GM23248 (cell line): ENCODE results near the gene PSMG4. TPM values are rescaled to one million over a fixed set of nuclear protein-coding genes. Genes with fewer than 3 reads are reported as not detected.
A peak's percentile ranks its signal among the peaks of the same experiment; 100 is the strongest.

Experiments
- DNase-seq: peaks from one replicate; pipeline ENCODE4 v3.0.0-alpha.2; 2015
- H2AFZ ChIP-seq: fragments of 200-600 bp; sonication (generic); 2 replicates; pipeline ENCODE4 v1.6.1; 2016; ENCODE audit warnings: antibody characterized with exemption
- H3F3A ChIP-seq: fragments of 200-600 bp; sonication (generic); 2 replicates; pipeline ENCODE4 v1.6.1; 2016; ENCODE audit warnings: mild to moderate bottlenecking, antibody characterized with exemption, mixed run types; ENCODE audit not compliant: insufficient read depth
- H3K27ac ChIP-seq: fragments of 200-600 bp; sonication (generic); 2 replicates; pipeline ENCODE4 v1.5.1; 2016; ENCODE audit warnings: mild to moderate bottlenecking
- H3K27me3 ChIP-seq: fragments of 200-600 bp; sonication (generic); replicated peaks from 2 replicates; pipeline ENCODE4 v1.6.1; 2016; ENCODE audit warnings: mild to moderate bottlenecking; ENCODE audit not compliant: insufficient read depth
- H3K36me3 ChIP-seq: fragments of 200-600 bp; sonication (generic); 2 replicates; pipeline ENCODE4 v1.6.1; 2016; ENCODE audit warnings: low read depth, mild to moderate bottlenecking
- H3K4me1 ChIP-seq: fragments of 200-600 bp; sonication (generic); 2 replicates; pipeline ENCODE4 v1.6.1; 2016; ENCODE audit warnings: mild to moderate bottlenecking; ENCODE audit not compliant: insufficient read depth
- H3K4me2 ChIP-seq: fragments of 200-600 bp; sonication (generic); one replicate; pipeline ENCODE4 v1.6.1; 2016; ENCODE audit warnings: mild to moderate bottlenecking; ENCODE audit not compliant: unreplicated experiment
- H3K4me3 ChIP-seq: fragments of 200-600 bp; sonication (generic); 2 replicates; pipeline ENCODE4 v1.5.1; 2016; ENCODE audit warnings: mild to moderate bottlenecking
- H3K79me2 ChIP-seq: fragments of 200-600 bp; sonication (generic); 2 replicates; pipeline ENCODE4 v1.6.1; 2016; ENCODE audit warnings: mild to moderate bottlenecking; ENCODE audit not compliant: insufficient read depth
- H3K9ac ChIP-seq: fragments of 200-600 bp; sonication (generic); 2 replicates; pipeline ENCODE4 v1.6.1; 2016; ENCODE audit warnings: mild to moderate bottlenecking
- H3K9me2 ChIP-seq: fragments of 200-600 bp; sonication (generic); 2 replicates; pipeline ENCODE4 v1.6.1; 2016; ENCODE audit warnings: mixed run types, mild to moderate bottlenecking, moderate library complexity; ENCODE audit not compliant: insufficient read depth
- H3K9me3 ChIP-seq: fragments of 200-600 bp; sonication (generic); one replicate; pipeline ENCODE4 v1.6.1; 2017; ENCODE audit warnings: low read depth
- H4K20me1 ChIP-seq: fragments of 200-600 bp; sonication (generic); 2 replicates; pipeline ENCODE4 v1.6.0; 2016; ENCODE audit not compliant: insufficient read depth
- EZH2 ChIP-seq: fragments of 200-600 bp; sonication (generic); IDR thresholded peaks from 2 replicates; pipeline ENCODE4 v1.6.1; 2018; ENCODE audit warnings: antibody characterized with exemption, mild to moderate bottlenecking; ENCODE audit not compliant: insufficient read depth, poor library complexity, severe bottlenecking
- EZH2phosphoT487 ChIP-seq: fragments of 200-600 bp; sonication (generic); IDR thresholded peaks from 2 replicates; pipeline ENCODE4 v1.6.1; 2018; ENCODE audit warnings: antibody characterized with exemption, moderate library complexity, mild to moderate bottlenecking, low read depth; ENCODE audit not compliant: insufficient read depth
- WGBS, 2 experiments: methylation state at CpG; one replicate each; pipeline ENCODE4 v1.1.6; 2015 to 2017; ENCODE audit warnings: low lambda C conversion rate in 2 of 2, low coverage in 1 of 2; ENCODE audit errors: missing lambda C conversion rate in 2 of 2; 5-methylcytosine and 5-hydroxymethylcytosine counted together
- in situ Hi-C: fragments of 300-500 bp; cut with MboI; formaldehyde crosslinking; loops from 2 replicates; pipeline ENCODE4 v1.15.0; 2020
- polyA plus RNA-seq: library from polyadenylated mRNA; unstranded; fragments of >200 nt; fragmentation: Nextera tagmentation; extraction: Ambion mirVana; gene quantifications from 2 replicates; pipeline ENCODE4 v1.2.1, GENCODE V29; 2016
- total RNA-seq: library from RNA; depleted of rRNA; stranded (reverse); fragments of >200 nt; shearing (Covaris generic); gene quantifications from 2 replicates; pipeline ENCODE4 v1.2.3, GENCODE V29; 2014

PSMG4 gene
- total and polyA plus RNA-seq, 2 experiments from 2014 or later, result 20.0 to 46.9 TPM

DNA sequence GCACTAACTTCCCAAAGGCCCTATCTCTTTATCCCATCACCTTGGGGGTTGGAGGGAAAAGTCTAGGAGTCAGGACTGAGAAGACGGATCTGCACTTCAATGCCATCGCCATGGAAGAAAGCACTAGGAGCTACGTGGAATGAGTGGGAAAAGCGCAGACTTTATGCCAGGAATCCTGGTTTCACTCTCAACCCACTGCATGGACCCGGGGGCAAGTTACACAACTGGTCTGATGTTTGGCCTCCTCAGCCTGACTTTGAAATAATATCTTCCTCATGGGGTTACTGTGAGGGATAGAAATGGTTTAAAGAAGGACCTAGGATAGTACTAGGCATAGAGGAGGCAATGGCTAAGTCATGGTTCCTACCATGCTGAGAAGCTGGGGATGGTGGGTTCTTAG, 13.5 kb upstream of the PSMG4 start:
- Histone ChIP-seq H3K4me1 (peaks cover 18% of the 10 kb centered on the region), H3K4me2 (no peak overlapping the region), H3K9ac (no peak overlapping the region), H3K4me3 (no peak overlapping the region), H3K9me2 (no peaks in the 10 kb centered on the region), H2AFZ (no peak overlapping the region), H3K79me2 (no peaks in the 10 kb centered on the region), H3K27me3 (no peaks in the 10 kb centered on the region), H3K9me3 (no peaks in the 10 kb centered on the region), H3F3A (peaks cover 16% of the 10 kb centered on the region), H3K27ac (no peak overlapping the region), H4K20me1 (no peaks in the 10 kb centered on the region), H3K36me3 (no peaks in the 10 kb centered on the region)
- TF ChIP-seq EZH2 (no peak), EZH2phosphoT487 (no peak)
- DNase-seq, result no peak
- 82 to 90% methylated on average over 5 of the region's 5 CpGs for WGBS, 2 experiments
- in situ Hi-C loops, result no loop called here

DNA sequence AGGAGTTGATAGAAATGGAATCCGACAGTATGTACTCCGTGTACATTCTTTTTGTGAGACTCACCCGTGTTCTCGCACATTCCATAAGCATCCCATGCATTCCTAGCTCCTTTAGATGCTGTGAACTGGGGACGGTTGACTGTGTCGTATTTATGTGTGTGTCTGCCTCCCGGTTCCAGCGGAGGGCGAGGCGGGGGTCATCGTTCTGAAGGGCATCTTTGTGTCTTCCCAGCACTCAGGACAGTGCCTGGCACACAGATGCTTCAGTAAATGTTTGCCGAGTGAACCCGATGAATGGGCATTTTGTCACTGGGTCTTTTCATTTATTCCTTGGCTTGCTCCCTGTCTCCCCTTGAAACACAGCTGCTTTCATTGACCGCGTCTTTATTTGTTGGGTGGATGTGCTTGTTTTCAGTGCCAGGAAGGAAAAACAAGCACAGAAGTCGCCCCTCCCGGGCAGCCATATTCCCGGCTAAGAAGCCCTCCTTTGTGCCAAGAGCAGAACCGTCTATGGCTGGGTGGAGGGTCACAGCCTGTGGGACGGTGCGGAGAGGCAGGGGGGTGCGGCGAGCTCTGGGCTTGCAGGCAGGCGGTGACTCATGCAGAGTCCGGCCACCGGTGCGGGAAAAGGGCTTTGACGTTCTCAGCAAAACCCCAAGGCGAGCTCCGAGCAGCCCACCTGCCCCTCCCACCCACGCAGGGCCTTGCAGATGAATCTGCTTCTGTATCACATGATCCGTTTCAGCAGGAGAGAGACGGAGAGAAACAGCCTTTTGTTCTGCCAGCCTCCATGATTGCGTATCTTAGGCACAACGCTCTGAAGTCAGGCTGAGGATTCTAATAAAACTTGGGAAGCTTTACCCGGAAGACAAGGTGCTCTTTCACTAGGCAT, 11.2 kb upstream of the PSMG4 start:
- Histone ChIP-seq H4K20me1 (no peaks in the 10 kb centered on the region), H3K9ac (peak overlapping the region; percentile 79), H3K79me2 (no peaks in the 10 kb centered on the region), H3F3A (peaks cover 16% of the 10 kb centered on the region), H3K9me2 (no peaks in the 10 kb centered on the region), H2AFZ (peak overlapping the region; percentile 88), H3K27ac (peak overlapping the region; percentile 86), H3K36me3 (no peaks in the 10 kb centered on the region), H3K27me3 (no peaks in the 10 kb centered on the region), H3K4me3 (peak overlapping the region; percentile 65), H3K9me3 (no peaks in the 10 kb centered on the region), H3K4me1 (peaks cover 18% of the 10 kb centered on the region), H3K4me2 (peak overlapping the region; percentile 91)
- WGBS, 2 experiments, result 6 to 10% methylated on average over 36 of the region's 36 CpGs
- TF ChIP-seq EZH2 (no peak), EZH2phosphoT487 (no peak)
- in situ Hi-C loops, result no loop called here
- DNase-seq, result peak; percentile 91

DNA sequence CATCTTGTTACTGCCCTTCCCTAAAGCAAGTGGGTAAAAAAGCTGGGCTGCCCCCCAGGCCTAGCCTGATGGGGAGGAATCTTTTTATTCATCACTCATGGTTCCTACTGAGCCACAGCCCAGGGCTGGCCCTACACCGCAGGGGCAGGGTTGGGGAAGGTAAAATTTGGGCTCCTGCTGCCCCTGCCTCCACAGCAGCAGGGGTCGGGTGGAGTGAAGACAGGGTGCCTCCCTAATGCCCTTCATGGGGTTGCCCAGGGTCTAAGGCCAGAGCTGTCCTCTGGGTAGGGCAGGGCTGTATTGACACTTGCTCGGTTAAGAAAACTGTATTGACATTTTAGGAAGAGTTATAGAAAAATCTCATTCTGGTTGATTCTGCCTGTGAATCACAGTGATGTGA, 8.9 kb upstream of the PSMG4 start:
- TF ChIP-seq EZH2 (no peak), EZH2phosphoT487 (no peak)
- H3K27me3 ChIP-seq, result no peaks in the 10 kb centered on the region
- H3F3A ChIP-seq, result peaks cover 16% of the 10 kb centered on the region
- peaks cover 18% of the 10 kb centered on the region for H3K4me1 ChIP-seq
- no peaks in the 10 kb centered on the region for H3K79me2 ChIP-seq
- no peaks in the 10 kb centered on the region for H3K36me3 ChIP-seq
- H3K9me3 ChIP-seq, result no peaks in the 10 kb centered on the region
- 69 to 76% methylated on average over 3 of the region's 3 CpGs for WGBS, 2 experiments
- DNase-seq, result no peak
- H3K9ac ChIP-seq, result no peak overlapping the region
- no peak overlapping the region for H2AFZ ChIP-seq
- no peak overlapping the region for H3K4me2 ChIP-seq
- H3K27ac ChIP-seq, result no peak overlapping the region
- H3K9me2 ChIP-seq, result no peaks in the 10 kb centered on the region
- in situ Hi-C loops, result loop anchor here (5.0 kb wide), 1 partner anchor 128 kb away; no protein-coding TSS in a partner anchor
- no peaks in the 10 kb centered on the region for H4K20me1 ChIP-seq
- no peak overlapping the region for H3K4me3 ChIP-seq

DNA sequence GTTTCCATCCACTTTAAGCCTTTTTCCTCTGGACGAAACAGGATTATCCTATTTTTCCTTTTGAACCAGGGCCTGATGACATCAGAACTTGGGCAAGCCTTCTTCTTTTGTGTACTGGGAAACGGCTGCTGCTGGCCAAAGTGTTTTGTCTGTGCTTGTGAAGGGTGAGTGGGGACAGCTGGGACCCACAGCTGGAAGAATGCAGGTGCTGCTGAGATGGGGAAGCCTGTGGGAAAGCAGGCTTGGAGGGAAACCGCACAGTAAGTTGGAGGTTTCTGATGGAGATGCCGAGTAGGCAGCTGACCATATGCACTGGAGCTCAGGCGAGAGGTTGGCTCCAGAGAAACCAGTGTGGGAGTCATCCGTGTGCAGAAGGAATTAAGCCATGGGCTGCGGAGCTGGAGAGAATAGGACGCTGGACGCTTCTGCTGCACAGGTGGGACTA, 8.5 kb upstream of the PSMG4 start:
- no peaks in the 10 kb centered on the region for H3K9me3 ChIP-seq
- H3K27me3 ChIP-seq, result no peaks in the 10 kb centered on the region
- in situ Hi-C loops, result loop anchor here (5.0 kb wide), 1 partner anchor 128 kb away; no protein-coding TSS in a partner anchor
- no peaks in the 10 kb centered on the region for H3K79me2 ChIP-seq
- no peak overlapping the region for H3K9ac ChIP-seq
- H3K36me3 ChIP-seq, result no peaks in the 10 kb centered on the region
- no peaks in the 10 kb centered on the region for H4K20me1 ChIP-seq
- DNase-seq, result no peak
- no peak overlapping the region for H3K27ac ChIP-seq
- H3K9me2 ChIP-seq, result no peaks in the 10 kb centered on the region
- WGBS, 2 experiments, result 64 to 73% methylated on average over 9 of the region's 9 CpGs
- no peak overlapping the region for H2AFZ ChIP-seq
- peaks cover 16% of the 10 kb centered on the region for H3F3A ChIP-seq
- H3K4me3 ChIP-seq, result no peak overlapping the region
- no peak overlapping the region for H3K4me2 ChIP-seq
- H3K4me1 ChIP-seq, result peaks cover 18% of the 10 kb centered on the region
- TF ChIP-seq EZH2phosphoT487 (no peak), EZH2 (no peak)
